ENCODE data around the gene TOLLIP.

The TOLLIP gene

GRCh38 chr11:1337647-1338007 is 28.2 kb upstream of the TOLLIP start:
- Mint-ChIP-seq H3K36me3 (ENCODE audit: low read depth) (no peaks in the 10 kb centered on the region), H3K27ac (peak overlapping the region; percentile 17)
- intact Hi-C loops (cut with micrococcal nuclease) = loop anchor here (5.0 kb wide), 1 partner anchor 45 kb away; no protein-coding TSS in a partner anchor

GRCh38 chr11:1336836-1337646 is 27.6 kb upstream of the TOLLIP start:
- Mint-ChIP-seq H3K27me3 (peaks cover 8% of the 10 kb centered on the region), H3K9me3 (peaks cover 9% of the 10 kb centered on the region), H3K27ac (peak overlapping the region; percentile 69), H3K4me1 (ENCODE audit: low read depth) (peaks cover 16% of the 10 kb centered on the region), H3K36me3 (ENCODE audit: low read depth) (no peaks in the 10 kb centered on the region), H3K4me3 (no peak overlapping the region)
- intact Hi-C loops (cut with micrococcal nuclease) = loop anchor here (1.0 to 5.0 kb wide), 2 partner anchors 27 to 45 kb away; no protein-coding TSS in a partner anchor

More at GRCh38 chr11:1337647-1338007, 28.2 kb upstream of the TOLLIP start:
- peaks cover 8% of the 10 kb centered on the region for H3K27me3 Mint-ChIP-seq
- peaks cover 16% of the 10 kb centered on the region for H3K4me1 Mint-ChIP-seq (ENCODE audit: low read depth)
- H3K9me3 Mint-ChIP-seq = peaks cover 5% of the 10 kb centered on the region
- H3K4me3 Mint-ChIP-seq = no peak overlapping the region

GRCh38 chr11:1335811-1336761 is 26.7 kb upstream of the TOLLIP start:
- peaks cover 8% of the 10 kb centered on the region for H3K27me3 Mint-ChIP-seq
- peaks cover 17% of the 10 kb centered on the region for H3K4me1 Mint-ChIP-seq (ENCODE audit: low read depth)
- H3K9me3 Mint-ChIP-seq = peaks cover 9% of the 10 kb centered on the region
- peak overlapping the region; percentile 69 for H3K27ac Mint-ChIP-seq
- intact Hi-C loops (cut with micrococcal nuclease) = loop anchor here (1.0 to 5.0 kb wide), 2 partner anchors 26 to 46 kb away; no protein-coding TSS in a partner anchor
- H3K4me3 Mint-ChIP-seq = peak overlapping the region; percentile 73
- H3K36me3 Mint-ChIP-seq (ENCODE audit: low read depth) = no peaks in the 10 kb centered on the region

- Mint-ChIP-seq H3K9me3 (peaks cover 9% of the 10 kb centered on the region), H3K36me3 (ENCODE audit: low read depth) (no peaks in the 10 kb centered on the region), H3K27me3 (peaks cover 8% of the 10 kb centered on the region), H3K4me3 (no peak overlapping the region), H3K27ac (peak overlapping the region; percentile 69), H3K4me1 (ENCODE audit: low read depth) (peaks cover 24% of the 10 kb centered on the region)
- intact Hi-C loops (cut with micrococcal nuclease) = loop anchor here (5.0 kb wide), 1 partner anchor 47 kb away; no protein-coding TSS in a partner anchor
Measured at GRCh38 chr11:1335264-1335810, 25.9 kb upstream of the TOLLIP start.

- Mint-ChIP-seq H3K36me3 (ENCODE audit: low read depth) (no peaks in the 10 kb centered on the region), H3K27ac (no peak overlapping the region), H3K4me1 (ENCODE audit: low read depth) (peaks cover 27% of the 10 kb centered on the region), H3K4me3 (no peak overlapping the region), H3K9me3 (peaks cover 9% of the 10 kb centered on the region), H3K27me3 (peaks cover 8% of the 10 kb centered on the region)
- intact Hi-C loops (cut with micrococcal nuclease) = no loop called here
Measured at GRCh38 chr11:1333860-1334259, 24.4 kb upstream of the TOLLIP start.

GRCh38 chr11:1333091-1333772 is 23.8 kb upstream of the TOLLIP start:
- peaks cover 8% of the 10 kb centered on the region for H3K27me3 Mint-ChIP-seq
- H3K27ac Mint-ChIP-seq = peak overlapping the region; percentile 60
- intact Hi-C loops (cut with micrococcal nuclease) = no loop called here
- H3K4me3 Mint-ChIP-seq = no peak overlapping the region
- peaks cover 27% of the 10 kb centered on the region for H3K4me1 Mint-ChIP-seq (ENCODE audit: low read depth)
- peaks cover 11% of the 10 kb centered on the region for H3K9me3 Mint-ChIP-seq
- H3K36me3 Mint-ChIP-seq (ENCODE audit: low read depth) = no peaks in the 10 kb centered on the region

- H3K4me3 Mint-ChIP-seq = no peak overlapping the region
- H3K36me3 Mint-ChIP-seq (ENCODE audit: low read depth) = no peaks in the 10 kb centered on the region
- peaks cover 21% of the 10 kb centered on the region for H3K9me3 Mint-ChIP-seq
- no peak overlapping the region for H3K27ac Mint-ChIP-seq
- intact Hi-C loops (cut with micrococcal nuclease) = no loop called here
- H3K27me3 Mint-ChIP-seq = peaks cover 12% of the 10 kb centered on the region
- peaks cover 19% of the 10 kb centered on the region for H3K4me1 Mint-ChIP-seq (ENCODE audit: low read depth)
Measured at GRCh38 chr11:1330473-1330872, 21.0 kb upstream of the TOLLIP start.

GRCh38 chr11:1327064-1327460 is 17.6 kb upstream of the TOLLIP start:
- Mint-ChIP-seq H3K27ac (no peak overlapping the region), H3K27me3 (peaks cover 18% of the 10 kb centered on the region), H3K4me1 (ENCODE audit: low read depth) (peaks cover 32% of the 10 kb centered on the region), H3K4me3 (no peak overlapping the region), H3K9me3 (peaks cover 12% of the 10 kb centered on the region), H3K36me3 (ENCODE audit: low read depth) (no peaks in the 10 kb centered on the region)
- intact Hi-C loops (cut with micrococcal nuclease) = no loop called here

- Mint-ChIP-seq H3K36me3 (ENCODE audit: low read depth) (no peaks in the 10 kb centered on the region), H3K27ac (no peak overlapping the region), H3K4me3 (no peak overlapping the region), H3K27me3 (peaks cover 18% of the 10 kb centered on the region), H3K9me3 (peaks cover 12% of the 10 kb centered on the region), H3K4me1 (ENCODE audit: low read depth) (peaks cover 32% of the 10 kb centered on the region)
- intact Hi-C loops (cut with micrococcal nuclease) = no loop called here
Measured at GRCh38 chr11:1326435-1327063, 17.1 kb upstream of the TOLLIP start.

- H3K4me3 Mint-ChIP-seq = no peak overlapping the region
- peaks cover 25% of the 10 kb centered on the region for H3K4me1 Mint-ChIP-seq (ENCODE audit: low read depth)
- H3K27me3 Mint-ChIP-seq = peaks cover 18% of the 10 kb centered on the region
- H3K9me3 Mint-ChIP-seq = peaks cover 12% of the 10 kb centered on the region
- no peak overlapping the region for H3K27ac Mint-ChIP-seq
- H3K36me3 Mint-ChIP-seq (ENCODE audit: low read depth) = no peaks in the 10 kb centered on the region
- intact Hi-C loops (cut with micrococcal nuclease) = no loop called here
Measured at GRCh38 chr11:1323774-1324173, 14.3 kb upstream of the TOLLIP start.

- Mint-ChIP-seq H3K4me3 (no peak overlapping the region), H3K4me1 (ENCODE audit: low read depth) (peaks cover 34% of the 10 kb centered on the region), H3K9me3 (no peaks in the 10 kb centered on the region), H3K27ac (peak overlapping the region; percentile 56), H3K27me3 (peaks cover 1% of the 10 kb centered on the region), H3K36me3 (ENCODE audit: low read depth) (no peaks in the 10 kb centered on the region)
- intact Hi-C loops (cut with micrococcal nuclease) = no loop called here
Measured at GRCh38 chr11:1317993-1318392, 8.6 kb upstream of the TOLLIP start.

- no peaks in the 10 kb centered on the region for H3K36me3 Mint-ChIP-seq (ENCODE audit: low read depth)
- H3K9me3 Mint-ChIP-seq = peaks cover under 1% of the 10 kb centered on the region
- peaks cover 1% of the 10 kb centered on the region for H3K27me3 Mint-ChIP-seq
- H3K4me1 Mint-ChIP-seq (ENCODE audit: low read depth) = peaks cover 33% of the 10 kb centered on the region
- no peak overlapping the region for H3K4me3 Mint-ChIP-seq
- intact Hi-C loops (cut with micrococcal nuclease) = no loop called here
- peak overlapping the region; percentile 56 for H3K27ac Mint-ChIP-seq
Measured at GRCh38 chr11:1317432-1317831, 8.0 kb upstream of the TOLLIP start.
